CD4-positive, alpha-beta T cell (primary cell): ENCODE data around the gene PDE3B. TPM values are rescaled to one million over a fixed set of nuclear protein-coding genes. Genes with fewer than 3 reads are reported as not detected.
A peak's percentile ranks its signal among the peaks of the same experiment; 100 is the strongest.

Source experiments
- ATAC-seq: fragments of 200-7000 bp; cut with Tn5 transposase; one replicate; pipeline ENCODE4 v1.10.0; 2022; ENCODE audit warnings: mild to moderate bottlenecking; ENCODE audit not compliant: poor library complexity
- CTCF ChIA-PET: fragments of 350-600 bp; sonication (Branson Sonifier 250); formaldehyde crosslinking; loops from one replicate; lab custom pipeline; 2021; ENCODE audit warnings: antibody characterized with exemption, inconsistent platforms; lab: Charles Lee
- POLR2A ChIA-PET: fragments of 350-600 bp; sonication (Branson Sonifier 250); formaldehyde crosslinking; loops from one replicate; lab custom pipeline; 2021; ENCODE audit warnings: antibody characterized with exemption, inconsistent platforms; lab: Charles Lee
- DNase-seq, 14 experiments: peaks; one replicate each; pipeline ENCODE4 v3.0.0-alpha.2; 2013 to 2020; ENCODE audit warnings: mixed read lengths in 2 of 14
- H3K27ac ChIP-seq, 2 donors: one replicate each; pipeline versions ENCODE4 v1.5.1 to v1.7.0; 2013; ENCODE audit warnings: low read length in 2 of 2, low read depth in 1 of 2, mild to moderate bottlenecking in 1 of 2
- H3K27me3 ChIP-seq, 2 experiments: 1 replicate in 1 of 2; 2 replicates in 1 of 2; pipeline versions ENCODE4 v1.6.1 to v1.7.0; 2013; ENCODE audit warnings: low read length in 2 of 2, control low read depth in 1 of 2, mild to moderate bottlenecking in 1 of 2, moderate library complexity in 1 of 2; ENCODE audit not compliant: insufficient read depth in 2 of 2, control insufficient read depth in 1 of 2
- H3K36me3 ChIP-seq: one replicate; pipeline ENCODE4 v1.6.1; 2013; ENCODE audit warnings: low read length, control low read depth; ENCODE audit not compliant: insufficient read depth
- H3K4me1 ChIP-seq: one replicate; pipeline ENCODE4 v1.6.1; 2013; ENCODE audit warnings: low read length, control low read depth; ENCODE audit not compliant: insufficient read depth
- H3K4me3 ChIP-seq: one replicate; pipeline ENCODE4 v1.5.1; 2013; ENCODE audit warnings: mild to moderate bottlenecking, low read length, moderate library complexity
- H3K9me3 ChIP-seq, 2 experiments: 1 replicate in 1 of 2; 2 replicates in 1 of 2; pipeline versions ENCODE4 v1.6.1 to v1.7.0; 2013; ENCODE audit warnings: low read length in 2 of 2, mild to moderate bottlenecking in 2 of 2, control low read depth in 1 of 2, moderate library complexity in 1 of 2; ENCODE audit not compliant: control insufficient read depth in 1 of 2, insufficient read depth in 1 of 2
- H3K27ac Mint-ChIP-seq: one replicate; pipeline ENCODE4 v1.8.0; 2020; ENCODE audit warnings: mixed read lengths
- H3K27me3 Mint-ChIP-seq: one replicate; pipeline ENCODE4 v1.8.0; 2021; ENCODE audit warnings: mixed read lengths
- H3K36me3 Mint-ChIP-seq: one replicate; pipeline ENCODE4 v1.8.0; 2021; ENCODE audit warnings: low read depth, mixed read lengths
- H3K4me1 Mint-ChIP-seq: one replicate; pipeline ENCODE4 v1.8.0; 2021; ENCODE audit warnings: low read depth, mixed read lengths
- H3K4me3 Mint-ChIP-seq: one replicate; pipeline ENCODE4 v1.8.0; 2020; ENCODE audit warnings: mild to moderate bottlenecking, mixed read lengths
- H3K9me3 Mint-ChIP-seq: one replicate; pipeline ENCODE4 v1.8.0; 2020; ENCODE audit warnings: mixed read lengths
- intact Hi-C, 2 experiments: fragments of 100-400 bp; cut with DNase I in 1 of 2; cut with micrococcal nuclease in 1 of 2; formaldehyde crosslinking; loops; one replicate each; pipeline versions ENCODE4 v1.15.1 to v1.9.0; 2023 to 2025; cut with DNase I, micrococcal nuclease
- total RNA-seq, 174 experiments: library from RNA in 2 of 174; stranded (reverse) in 2 of 174; gene quantifications; one replicate each; pipeline ENCODE4 v1.2.3 and lab custom pipeline; 2021 to 2026
- TF ChIP-seq, protein P1 (sequence below): fragments of 200-600 bp; IDR thresholded peaks from one replicate; pipeline ENCODE4 v1.8.0; 2022; ENCODE audit warnings: antibody characterized with exemption, mild to moderate bottlenecking

Gene PDE3B
- total RNA-seq, 2 experiments from 2014 or later: 103 to 106 TPM

DNA sequence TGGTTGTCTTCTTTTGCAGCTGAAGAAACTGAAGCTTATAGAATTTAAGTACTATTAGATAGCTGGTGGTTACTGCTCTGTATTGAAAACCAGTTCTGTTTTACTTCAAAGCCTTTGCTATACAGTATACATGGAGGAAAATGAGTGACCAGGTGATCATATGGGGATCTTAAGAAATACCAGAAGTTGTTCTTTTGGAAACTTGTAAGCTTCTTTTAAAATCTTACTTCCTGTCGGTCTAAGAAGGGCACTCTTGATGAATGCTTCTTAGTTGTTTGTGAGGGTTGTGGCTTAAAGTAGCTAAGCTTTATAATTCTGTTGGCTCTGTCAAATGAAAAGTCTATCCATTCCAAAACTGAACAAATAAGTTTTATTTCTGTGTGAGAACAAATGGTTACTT is 55.2 kb downstream of the PDE3B start:
- Mint-ChIP-seq H3K36me3 (peaks cover 70% of the 10 kb centered on the region), H3K27me3 (no peaks in the 10 kb centered on the region), H3K27ac (peak overlapping the region; percentile 37), H3K4me3 (peak overlapping the region; percentile 18), H3K9me3 (peaks cover 14% of the 10 kb centered on the region), H3K4me1 (peaks cover 70% of the 10 kb centered on the region)
- no peak for DNase-seq
- Histone ChIP-seq H3K36me3 (peaks cover 11% of the 10 kb centered on the region), H3K27ac (no peak overlapping the region), H3K4me1 (peaks cover 3% of the 10 kb centered on the region), H3K27me3 (no peaks in the 10 kb centered on the region), H3K4me3 (no peak overlapping the region), H3K9me3 (peaks cover 0 to 19% of the 10 kb centered on the region in 2 experiments)
- intact Hi-C loops: no loop called here
- CTCF ChIA-PET: interaction anchor here (0.6 kb wide), 1 partner anchor 39 kb away, joined by 4 read pairs; no protein-coding TSS in a partner anchor
- TF ChIP-seq, protein P1, sequence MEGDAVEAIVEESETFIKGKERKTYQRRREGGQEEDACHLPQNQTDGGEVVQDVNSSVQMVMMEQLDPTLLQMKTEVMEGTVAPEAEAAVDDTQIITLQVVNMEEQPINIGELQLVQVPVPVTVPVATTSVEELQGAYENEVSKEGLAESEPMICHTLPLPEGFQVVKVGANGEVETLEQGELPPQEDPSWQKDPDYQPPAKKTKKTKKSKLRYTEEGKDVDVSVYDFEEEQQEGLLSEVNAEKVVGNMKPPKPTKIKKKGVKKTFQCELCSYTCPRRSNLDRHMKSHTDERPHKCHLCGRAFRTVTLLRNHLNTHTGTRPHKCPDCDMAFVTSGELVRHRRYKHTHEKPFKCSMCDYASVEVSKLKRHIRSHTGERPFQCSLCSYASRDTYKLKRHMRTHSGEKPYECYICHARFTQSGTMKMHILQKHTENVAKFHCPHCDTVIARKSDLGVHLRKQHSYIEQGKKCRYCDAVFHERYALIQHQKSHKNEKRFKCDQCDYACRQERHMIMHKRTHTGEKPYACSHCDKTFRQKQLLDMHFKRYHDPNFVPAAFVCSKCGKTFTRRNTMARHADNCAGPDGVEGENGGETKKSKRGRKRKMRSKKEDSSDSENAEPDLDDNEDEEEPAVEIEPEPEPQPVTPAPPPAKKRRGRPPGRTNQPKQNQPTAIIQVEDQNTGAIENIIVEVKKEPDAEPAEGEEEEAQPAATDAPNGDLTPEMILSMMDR: no peak
- POLR2A ChIA-PET: interaction anchor here (1.0 to 1.6 kb wide), 3 partner anchors 54 to 193 kb away, joined by 3 to 13 read pairs (median 3); partner anchors contain the start of gene CYP2R1
- ATAC-seq: no peak

DNA sequence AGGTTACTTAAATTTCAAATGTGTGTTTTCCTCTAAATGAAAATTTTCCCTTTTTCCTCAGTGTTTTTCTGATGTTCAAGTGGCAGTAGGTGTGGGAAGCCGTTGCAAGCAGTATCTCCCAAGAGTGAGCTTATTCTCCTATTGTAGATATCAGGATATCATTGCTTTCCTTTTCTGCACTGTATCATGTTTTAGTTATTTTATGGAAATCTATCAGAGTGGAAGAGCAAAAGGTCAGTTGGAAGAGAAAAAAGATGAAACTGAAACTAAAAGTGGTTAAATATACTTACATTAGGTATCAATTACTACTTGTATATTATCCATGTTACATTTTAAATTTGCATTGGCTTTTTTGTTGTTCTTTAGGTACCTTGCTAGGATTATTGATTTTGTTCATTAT is 57.0 kb downstream of the PDE3B start:
- intact Hi-C loops: no loop called here
- Histone ChIP-seq H3K36me3 (peaks cover 7% of the 10 kb centered on the region), H3K27me3 (no peaks in the 10 kb centered on the region), H3K4me1 (peaks cover 3% of the 10 kb centered on the region), H3K9me3 (peaks cover 0 to 14% of the 10 kb centered on the region in 2 experiments), H3K4me3 (no peak overlapping the region), H3K27ac (no peak overlapping the region)
- Mint-ChIP-seq H3K27me3 (no peaks in the 10 kb centered on the region), H3K4me3 (peak overlapping the region; percentile 5), H3K36me3 (peaks cover 68% of the 10 kb centered on the region), H3K4me1 (peaks cover 73% of the 10 kb centered on the region), H3K9me3 (peaks cover 22% of the 10 kb centered on the region), H3K27ac (no peak overlapping the region)
- DNase-seq (no peak), ATAC-seq (no peak)
- TF ChIP-seq, protein P1: no peak
- ChIA-PET CTCF (interaction anchor here (0.9 kb wide), 1 partner anchor 16 kb away, joined by 5 read pairs; no protein-coding TSS in a partner anchor), POLR2A (no interaction called here)

DNA sequence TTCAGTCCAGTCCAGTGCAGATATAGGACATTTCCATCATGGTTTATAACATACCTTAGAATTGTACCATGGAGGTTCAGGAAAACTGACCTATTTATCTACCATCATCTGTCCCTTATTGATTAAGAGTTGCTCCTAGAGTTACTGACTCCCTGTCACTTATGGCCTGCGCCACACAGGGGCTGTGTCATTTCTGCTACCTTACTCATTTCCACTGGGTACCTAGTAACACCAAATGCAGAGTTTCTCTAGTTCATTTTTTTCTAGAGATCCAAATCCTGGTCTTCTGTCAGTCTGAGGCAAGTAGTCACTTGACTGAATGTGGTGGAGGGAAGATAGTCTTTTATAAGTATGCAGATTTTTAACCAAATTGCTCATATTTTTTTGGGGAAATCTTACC is 59.2 kb downstream of the PDE3B start:
- Histone ChIP-seq H3K4me1 (no peaks in the 10 kb centered on the region), H3K36me3 (peaks cover 7% of the 10 kb centered on the region), H3K4me3 (no peak overlapping the region), H3K9me3 (peaks cover 0 to 24% of the 10 kb centered on the region in 2 experiments), H3K27ac (no peak overlapping the region), H3K27me3 (no peaks in the 10 kb centered on the region)
- H3K4me1 Mint-ChIP-seq: peaks cover 58% of the 10 kb centered on the region
- H3K36me3 Mint-ChIP-seq: peaks cover 70% of the 10 kb centered on the region
- no peak overlapping the region for H3K4me3 Mint-ChIP-seq
- no peaks in the 10 kb centered on the region for H3K27me3 Mint-ChIP-seq
- TF ChIP-seq, protein P1: no peak
- DNase-seq: no peak
- ChIA-PET CTCF (no interaction called here), POLR2A (interaction anchor here (0.8 kb wide), 1 partner anchor 124 kb away, joined by 3 read pairs; no protein-coding TSS in a partner anchor)
- ATAC-seq: no peak
- no peak overlapping the region for H3K27ac Mint-ChIP-seq
- intact Hi-C loops: no loop called here
- H3K9me3 Mint-ChIP-seq: peaks cover 21% of the 10 kb centered on the region
